BLaER1 treated with 17β-estradiol and CSF1 and Interleukin-3, amounts not matched to agents 10 nM and 100 nM (cell line): ENCODE data around the gene ABCA4.
"Not testable (repeated sequence)": the region's sequence is repeated elsewhere in the genome, so short reads cannot be mapped to it uniquely, and the experiment has no call there.

Source experiments
- H3K27ac ChIP-seq, 11 experiments: shearing (Covaris generic); formaldehyde crosslinking; 2 replicates each; pipeline ENCODE4 v1.8.1; 2022
- H3K27me3 ChIP-seq, 11 experiments: shearing (Covaris generic); formaldehyde crosslinking; 2 replicates each; pipeline ENCODE4 v1.8.1; 2022
- H3K36me3 ChIP-seq, 11 experiments: shearing (Covaris generic); formaldehyde crosslinking; 2 replicates each; pipeline ENCODE4 v1.8.1; 2022
- H3K4me1 ChIP-seq, 10 experiments: shearing (Covaris generic); formaldehyde crosslinking; 2 replicates each; pipeline ENCODE4 v1.8.1; 2022
- H3K4me2 ChIP-seq, 11 experiments: shearing (Covaris generic); formaldehyde crosslinking; 2 replicates each; pipeline ENCODE4 v1.8.1; 2022
- H3K4me3 ChIP-seq, 10 experiments: shearing (Covaris generic); formaldehyde crosslinking; 2 replicates each; pipeline ENCODE4 v1.8.1; 2022
- H3K9ac ChIP-seq, 11 experiments: shearing (Covaris generic); formaldehyde crosslinking; 2 replicates each; pipeline ENCODE4 v1.8.1; 2022
- H3K9me3 ChIP-seq, 11 experiments: shearing (Covaris generic); formaldehyde crosslinking; replicated peaks in 1 of 11; 2 replicates each; pipeline ENCODE4 v1.8.1; 2022
- H4K20me1 ChIP-seq, 11 experiments: shearing (Covaris generic); formaldehyde crosslinking; 2 replicates each; pipeline ENCODE4 v1.8.1; 2022
- Cebpa-rat ChIP-seq, 11 experiments: shearing (Covaris generic); IDR thresholded peaks; 2 replicates each; pipeline ENCODE4 v1.8.1; 2022

Gene ABCA4

GRCh38 chr1:94120991-94121390 lies at the start of gene ABCA4:
ABCA4 (minus strand) TSS chr1:94121148; CDS start chr1:94121045, 103 bp downstream.
- Histone ChIP-seq H3K36me3 (no peaks in the 10 kb centered on the region), H3K27me3 (peaks cover 0 to 90% (median 0%) of the 10 kb centered on the region in 11 experiments; a peak in 7 of 22 replicates), H3K9ac (no peak within 1 kb of the TSS), H3K27ac (no peak within 1 kb of the TSS), H4K20me1 (peaks cover 0 to 27% (median 0%) of the 10 kb centered on the region in 11 experiments; a peak in 1 of 22 replicates), H3K4me2 (no peak within 1 kb of the TSS), H3K4me1 (peaks cover 0 to 15% (median 9%) of the 10 kb centered on the region in 10 experiments; a peak in 10 of 20 replicates), H3K9me3 (no peaks in the 10 kb centered on the region), H3K4me3 (no peak within 1 kb of the TSS)
- TF ChIP-seq Cebpa-rat (IDR thresholded peaks at IDR 0.05): no peak

- H3K27ac ChIP-seq: no peak overlapping the region
- H3K4me3 ChIP-seq: no peak overlapping the region
- no peak overlapping the region for H3K4me2 ChIP-seq
- H3K27me3 ChIP-seq: no peaks in the 10 kb centered on the region
- no peak for TF ChIP-seq Cebpa-rat (IDR thresholded peaks at IDR 0.05)
- peaks cover 5 to 27% (median 17%) of the 10 kb centered on the region in 11 experiments; a peak in 17 of 22 replicates for H3K9me3 ChIP-seq
- H3K4me1 ChIP-seq: no peaks in the 10 kb centered on the region
- H4K20me1 ChIP-seq: no peaks in the 10 kb centered on the region
- H3K36me3 ChIP-seq: peaks cover 0 to 5% (median 0%) of the 10 kb centered on the region in 11 experiments; a peak in 5 of 22 replicates
- no peak overlapping the region for H3K9ac ChIP-seq
Measured at GRCh38 chr1:94169126-94169525, 48.2 kb upstream of the ABCA4 start.

GRCh38 chr1:94165843-94166242 lies 44.9 kb upstream of the ABCA4 start:
- no peak overlapping the region for H3K27ac ChIP-seq
- no peak overlapping the region for H3K9ac ChIP-seq
- no peaks in the 10 kb centered on the region for H3K27me3 ChIP-seq
- H3K4me1 ChIP-seq: no peaks in the 10 kb centered on the region
- no peaks in the 10 kb centered on the region for H3K36me3 ChIP-seq
- H3K4me3 ChIP-seq: no peak overlapping the region
- H4K20me1 ChIP-seq: no peaks in the 10 kb centered on the region
- H3K4me2 ChIP-seq: no peak overlapping the region
- TF ChIP-seq Cebpa-rat (IDR thresholded peaks at IDR 0.05): no peak
- peaks cover 18 to 52% (median 30%) of the 10 kb centered on the region in 11 experiments; a peak in 19 of 22 replicates for H3K9me3 ChIP-seq

GRCh38 chr1:94164885-94165284 lies 43.9 kb upstream of the ABCA4 start:
- H3K4me2 ChIP-seq, H3K27me3 ChIP-seq, H3K9ac ChIP-seq, H3K4me1 ChIP-seq, H4K20me1 ChIP-seq, H3K36me3 ChIP-seq, H3K4me3 ChIP-seq, H3K27ac ChIP-seq: not testable (repeated sequence)
- H3K9me3 ChIP-seq: peaks cover 18 to 52% (median 30%) of the 10 kb centered on the region in 11 experiments; a peak in 19 of 22 replicates

- H3K9me3 ChIP-seq: peaks cover 18 to 52% (median 30%) of the 10 kb centered on the region in 11 experiments; a peak in 19 of 22 replicates
- not testable (repeated sequence) for H3K36me3 ChIP-seq, H3K4me3 ChIP-seq, H3K27me3 ChIP-seq, H3K9ac ChIP-seq, H4K20me1 ChIP-seq, H3K4me2 ChIP-seq, H3K4me1 ChIP-seq, H3K27ac ChIP-seq
Measured at GRCh38 chr1:94164121-94164520, 43.2 kb upstream of the ABCA4 start.

- H3K9ac ChIP-seq, H3K4me1 ChIP-seq, H3K36me3 ChIP-seq, H3K4me2 ChIP-seq, H4K20me1 ChIP-seq, H3K27me3 ChIP-seq, H3K4me3 ChIP-seq, H3K27ac ChIP-seq: not testable (repeated sequence)
- peaks cover 18 to 52% (median 30%) of the 10 kb centered on the region in 11 experiments; a peak in 19 of 22 replicates for H3K9me3 ChIP-seq
Measured at GRCh38 chr1:94163249-94163648, 42.3 kb upstream of the ABCA4 start.

- no peaks in the 10 kb centered on the region for H4K20me1 ChIP-seq
Measured at GRCh38 chr1:94160811-94161210, 39.9 kb upstream of the ABCA4 start.

GRCh38 chr1:94156096-94156625 lies 35.2 kb upstream of the ABCA4 start:
- Histone ChIP-seq H3K9me3 (peaks cover 0 to 16% (median 0%) of the 10 kb centered on the region in 11 experiments; a peak in 4 of 22 replicates), H3K27ac (no peak overlapping the region), H3K9ac (no peak overlapping the region), H3K36me3 (no peaks in the 10 kb centered on the region), H4K20me1 (no peaks in the 10 kb centered on the region), H3K4me2 (no peak overlapping the region), H3K27me3 (no peaks in the 10 kb centered on the region), H3K4me1 (no peaks in the 10 kb centered on the region), H3K4me3 (no peak overlapping the region)
- no peak for TF ChIP-seq Cebpa-rat (IDR thresholded peaks at IDR 0.05)

More at GRCh38 chr1:94160811-94161210, 39.9 kb upstream of the ABCA4 start:
- Histone ChIP-seq H3K4me2 (no peak overlapping the region), H3K4me3 (no peak overlapping the region), H3K9ac (no peak overlapping the region), H3K36me3 (no peaks in the 10 kb centered on the region), H3K27ac (no peak overlapping the region), H3K27me3 (no peaks in the 10 kb centered on the region), H3K4me1 (no peaks in the 10 kb centered on the region), H3K9me3 (peaks cover 12 to 57% (median 25%) of the 10 kb centered on the region in 11 experiments; a peak in 20 of 22 replicates)
- TF ChIP-seq Cebpa-rat (IDR thresholded peaks at IDR 0.05): no peak

- Histone ChIP-seq H3K27me3 (no peaks in the 10 kb centered on the region), H3K9me3 (peaks cover 0 to 16% (median 0%) of the 10 kb centered on the region in 11 experiments; a peak in 4 of 22 replicates), H3K36me3 (no peaks in the 10 kb centered on the region), H3K4me3 (no peak overlapping the region), H3K27ac (no peak overlapping the region), H4K20me1 (no peaks in the 10 kb centered on the region), H3K4me2 (no peak overlapping the region), H3K4me1 (no peaks in the 10 kb centered on the region), H3K9ac (no peak overlapping the region)
- no peak for TF ChIP-seq Cebpa-rat (IDR thresholded peaks at IDR 0.05)
Measured at GRCh38 chr1:94154989-94155388, 34.0 kb upstream of the ABCA4 start.

- no peaks in the 10 kb centered on the region for H3K27me3 ChIP-seq
- no peak overlapping the region for H3K4me3 ChIP-seq
- peaks cover 0 to 15% (median 0%) of the 10 kb centered on the region in 11 experiments; a peak in 4 of 22 replicates for H3K9me3 ChIP-seq
- no peak for TF ChIP-seq Cebpa-rat (IDR thresholded peaks at IDR 0.05)
- H4K20me1 ChIP-seq: no peaks in the 10 kb centered on the region
- no peak overlapping the region for H3K9ac ChIP-seq
- no peak overlapping the region for H3K27ac ChIP-seq
- no peaks in the 10 kb centered on the region for H3K4me1 ChIP-seq
- no peak overlapping the region for H3K4me2 ChIP-seq
- H3K36me3 ChIP-seq: no peaks in the 10 kb centered on the region
Measured at GRCh38 chr1:94153133-94153532, 32.2 kb upstream of the ABCA4 start.

- not testable (repeated sequence) for H3K27me3 ChIP-seq, H4K20me1 ChIP-seq, H3K27ac ChIP-seq, H3K9me3 ChIP-seq, H3K4me1 ChIP-seq, H3K9ac ChIP-seq, H3K4me2 ChIP-seq, H3K36me3 ChIP-seq, H3K4me3 ChIP-seq
Measured at GRCh38 chr1:94149166-94149565, 28.2 kb upstream of the ABCA4 start.
